ENCODE data around the gene CCDC57.
"Not testable (repeated sequence)": the region's sequence is repeated elsewhere in the genome, so short reads cannot be mapped to it uniquely, and the experiment has no call there.

The CCDC57 gene

DNA sequence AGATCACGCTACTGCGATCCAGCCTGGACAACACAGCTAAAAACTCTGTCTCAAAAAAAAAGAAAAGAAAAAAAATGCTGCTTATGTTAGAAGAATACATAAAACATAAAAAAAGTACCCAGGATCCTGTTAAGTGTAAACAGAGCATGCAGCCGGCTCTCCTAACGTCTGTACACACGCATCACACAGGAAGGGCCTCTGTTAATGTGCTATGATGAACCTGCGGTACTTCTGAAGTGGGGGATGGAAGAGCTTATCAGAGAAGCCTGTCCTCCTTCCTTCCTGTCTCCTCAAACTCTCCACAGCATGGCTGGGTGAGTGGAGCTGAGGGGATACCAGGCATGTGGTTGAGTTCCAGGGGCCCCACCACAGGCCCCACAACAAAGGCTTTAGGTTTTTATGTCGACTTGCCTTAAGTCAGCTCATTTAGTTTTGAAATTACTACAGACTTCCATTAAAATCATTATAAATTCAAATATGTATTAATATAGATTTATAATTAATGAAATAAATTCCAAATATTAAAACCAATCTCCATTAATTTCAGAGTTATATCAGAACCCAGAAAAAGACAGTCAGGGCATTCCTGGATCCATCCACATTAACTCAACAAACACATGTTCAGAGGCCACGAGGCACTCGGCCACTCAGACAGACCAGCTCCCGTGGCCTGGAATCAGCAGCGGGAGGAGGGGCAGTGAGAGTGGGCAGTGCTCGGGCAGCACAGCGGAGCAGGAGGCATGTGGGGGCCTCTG is 11.7 kb downstream of the CCDC57 start:
- DNase-seq = no peak

- no peak for DNase-seq
Observed at GRCh38 chr17:82200135-82200534, 12.5 kb downstream of the CCDC57 start.

- no peak for DNase-seq
Observed at GRCh38 chr17:82199496-82199895, 13.1 kb downstream of the CCDC57 start.

- DNase-seq = no peak
Observed at GRCh38 chr17:82198092-82198491, 14.6 kb downstream of the CCDC57 start.

DNA sequence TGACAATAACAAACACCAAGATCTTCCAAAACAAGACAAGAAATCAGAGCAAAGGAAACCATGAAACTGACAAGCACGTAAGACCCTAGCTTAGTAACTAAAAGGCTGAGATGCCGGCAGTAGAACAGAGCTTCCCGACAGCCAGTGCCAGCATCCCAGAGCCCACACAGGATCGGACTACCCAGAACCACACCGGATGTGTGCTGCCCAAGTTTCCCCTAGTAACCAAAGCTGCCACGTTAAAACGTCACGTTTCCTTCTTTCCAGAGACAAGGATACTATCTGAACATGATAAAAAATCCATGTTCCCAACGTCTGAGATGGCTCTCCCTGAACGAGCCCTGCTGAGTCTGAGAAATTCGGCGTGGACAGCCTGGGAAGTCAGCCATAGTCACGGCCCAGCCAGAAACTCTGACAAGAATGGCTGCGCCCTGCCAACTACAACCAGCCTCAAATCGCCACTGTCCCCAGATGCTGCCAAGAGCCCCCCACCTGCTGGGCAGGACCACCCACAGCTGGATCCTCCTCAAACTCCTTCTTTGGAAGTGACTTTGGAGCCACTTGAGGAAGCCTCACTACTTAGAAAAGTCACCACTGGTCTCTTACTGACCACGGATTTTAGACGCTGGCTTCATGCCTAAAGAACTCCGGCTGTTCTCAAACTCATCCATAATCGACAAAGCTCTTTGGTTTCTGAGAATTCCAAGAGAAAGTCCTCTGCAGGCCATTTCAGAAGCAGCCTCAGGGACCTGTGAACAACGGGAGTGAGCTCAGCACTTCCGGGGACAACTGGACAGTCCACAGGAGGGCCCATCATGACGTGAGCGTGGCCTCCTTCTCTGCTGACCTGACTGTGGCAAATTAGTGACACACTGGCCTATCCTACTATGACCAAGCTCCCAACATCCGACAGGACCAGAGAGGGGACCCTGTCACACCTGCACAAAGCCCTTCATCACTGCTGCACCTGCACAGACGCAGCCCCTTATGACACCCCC is 16.7 kb downstream of the CCDC57 start:
- DNase-seq = no peak

DNA sequence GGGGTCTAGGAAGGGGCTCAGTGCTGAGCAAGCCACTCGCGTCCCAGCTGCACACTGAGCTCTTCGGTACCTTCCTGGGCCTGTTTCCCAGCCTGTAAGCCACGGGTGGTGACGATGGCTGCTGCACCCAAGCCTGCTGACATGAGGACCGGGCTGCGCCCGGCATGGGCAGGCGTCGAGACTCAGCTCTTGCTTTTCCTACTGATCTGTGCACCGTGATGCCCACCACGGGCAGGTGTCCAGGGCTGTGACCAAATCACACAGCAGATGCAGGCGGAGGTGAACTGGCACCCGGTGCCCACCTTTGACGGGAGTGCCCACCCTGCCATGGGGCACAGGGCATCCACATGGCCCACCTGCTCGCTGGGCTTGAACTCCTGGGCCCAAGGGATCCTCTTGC is 17.9 kb downstream of the CCDC57 start:
- no peak for DNase-seq

DNA sequence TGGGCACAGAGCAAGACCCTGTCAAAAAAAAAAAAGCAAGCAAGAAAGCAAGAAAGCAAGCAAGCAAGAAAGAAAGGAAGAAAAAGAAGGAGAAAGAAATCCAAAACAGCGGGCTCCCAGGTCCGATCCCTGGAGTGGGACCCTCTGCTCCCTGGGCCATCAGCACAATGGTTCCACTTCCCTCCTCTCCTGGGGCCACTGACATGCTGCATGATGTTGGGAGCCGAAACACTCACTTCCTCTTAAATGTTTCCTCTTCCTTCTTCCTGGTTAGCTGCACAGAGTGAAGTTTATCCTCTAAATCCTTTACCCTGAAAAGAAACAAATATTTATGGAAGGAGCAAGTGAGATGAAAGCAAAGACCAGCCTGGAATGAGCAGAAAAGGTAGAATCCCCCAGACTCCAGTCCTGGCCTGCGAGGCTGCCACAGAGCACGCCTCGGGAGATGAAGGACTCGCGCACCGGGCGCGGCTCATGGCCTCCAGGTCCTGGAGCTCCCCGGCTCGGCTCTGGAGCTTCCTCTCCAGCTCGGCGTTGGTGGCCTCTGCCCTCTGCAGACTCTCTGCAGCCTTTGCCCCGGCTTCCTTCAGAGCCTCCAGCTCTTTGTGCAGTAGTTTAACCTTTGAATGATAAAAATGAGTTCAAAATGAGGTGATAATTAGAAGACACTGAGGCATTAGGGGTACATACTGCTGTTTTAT is 19.0 kb downstream of the CCDC57 start:
- no peak for DNase-seq

GRCh38 chr17:82193050-82193449 is 19.6 kb downstream of the CCDC57 start:
- not testable (repeated sequence) for DNase-seq

GRCh38 chr17:82188001-82188961 is 24.4 kb downstream of the CCDC57 start:
- no peak for DNase-seq

DNA sequence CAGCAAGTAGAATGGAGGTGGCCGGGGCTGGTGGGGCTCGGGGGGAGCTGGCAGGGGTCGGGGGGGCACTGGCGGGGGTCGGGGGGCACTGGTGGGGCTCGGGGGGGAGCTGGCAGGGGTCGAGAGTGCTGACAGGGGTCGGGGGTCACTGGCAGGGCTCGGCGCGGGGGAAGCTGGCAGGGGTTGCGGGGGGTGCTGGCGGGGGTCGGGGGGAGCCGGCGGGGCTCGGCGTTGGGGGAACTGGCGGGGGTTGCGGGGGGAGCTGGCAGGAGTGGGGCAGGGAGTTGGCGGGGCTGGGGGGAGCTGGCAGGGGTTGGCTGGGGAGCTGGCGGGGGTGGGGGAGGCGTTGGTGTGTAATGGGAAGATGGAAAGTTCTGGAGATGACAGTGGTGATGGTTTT is 25.1 kb downstream of the CCDC57 start:
- DNase-seq = no peak

- DNase-seq = no peak
Observed at GRCh38 chr17:82186221-82186620, 26.4 kb downstream of the CCDC57 start.

DNA sequence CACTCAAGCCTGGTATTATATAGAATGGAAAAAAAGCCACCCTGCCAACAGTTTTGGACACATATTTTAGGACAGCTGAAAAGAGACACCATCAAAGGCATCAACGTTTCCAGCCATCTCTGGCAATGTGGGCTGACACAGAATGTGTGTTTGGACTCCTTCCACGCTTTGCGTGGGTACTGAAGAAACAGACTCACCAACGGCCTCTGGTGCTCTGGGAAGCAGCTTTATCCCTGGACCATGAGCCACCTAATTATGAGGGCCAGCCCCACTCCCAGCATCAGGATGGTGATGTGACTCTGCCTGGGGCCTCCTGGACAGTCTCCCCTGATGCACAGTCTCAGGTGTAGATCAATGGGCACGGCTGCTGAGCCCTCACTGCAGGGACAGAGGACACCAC is 27.9 kb downstream of the CCDC57 start:
- no peak for DNase-seq

DNA sequence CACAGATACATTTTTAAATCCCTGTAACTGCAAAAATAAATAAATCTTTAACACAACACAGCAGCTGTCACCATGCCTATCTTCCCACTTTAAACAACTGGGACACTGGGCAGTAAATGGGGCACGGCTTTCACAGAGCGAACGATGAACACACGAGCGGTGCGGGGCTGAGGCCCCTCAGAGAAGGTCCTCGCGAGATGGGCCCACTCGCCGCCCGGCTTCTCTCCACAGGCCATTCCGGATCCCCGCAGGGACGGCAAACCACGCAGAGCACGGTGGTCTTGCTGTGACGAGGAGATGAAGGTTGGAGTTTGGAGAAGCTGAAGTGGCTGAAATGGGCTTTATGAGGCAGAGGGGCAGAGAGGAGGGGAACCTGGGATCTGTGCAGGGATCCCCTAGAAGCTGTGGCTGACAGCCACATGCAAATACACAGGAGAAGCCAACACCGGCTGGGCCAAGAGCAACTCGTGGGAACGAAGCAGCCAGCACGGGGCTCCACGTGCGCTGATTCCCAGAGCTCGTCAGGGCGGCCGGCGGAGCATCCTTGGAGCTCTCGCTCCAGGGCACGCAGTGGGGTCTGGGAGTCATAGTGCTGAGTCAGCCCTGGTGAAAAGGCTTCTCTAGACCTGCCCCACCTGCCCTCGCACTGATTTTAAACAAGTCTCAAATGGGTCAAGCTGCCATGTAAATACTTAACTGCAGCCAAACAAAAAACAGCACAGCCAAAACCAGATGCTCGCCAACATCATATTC is 31.7 kb downstream of the CCDC57 start:
- DNase-seq = no peak

GRCh38 chr17:82179946-82180475 is 32.6 kb downstream of the CCDC57 start:
- no peak for DNase-seq

GRCh38 chr17:82179412-82179811 is 33.2 kb downstream of the CCDC57 start:
- DNase-seq = no peak

DNA sequence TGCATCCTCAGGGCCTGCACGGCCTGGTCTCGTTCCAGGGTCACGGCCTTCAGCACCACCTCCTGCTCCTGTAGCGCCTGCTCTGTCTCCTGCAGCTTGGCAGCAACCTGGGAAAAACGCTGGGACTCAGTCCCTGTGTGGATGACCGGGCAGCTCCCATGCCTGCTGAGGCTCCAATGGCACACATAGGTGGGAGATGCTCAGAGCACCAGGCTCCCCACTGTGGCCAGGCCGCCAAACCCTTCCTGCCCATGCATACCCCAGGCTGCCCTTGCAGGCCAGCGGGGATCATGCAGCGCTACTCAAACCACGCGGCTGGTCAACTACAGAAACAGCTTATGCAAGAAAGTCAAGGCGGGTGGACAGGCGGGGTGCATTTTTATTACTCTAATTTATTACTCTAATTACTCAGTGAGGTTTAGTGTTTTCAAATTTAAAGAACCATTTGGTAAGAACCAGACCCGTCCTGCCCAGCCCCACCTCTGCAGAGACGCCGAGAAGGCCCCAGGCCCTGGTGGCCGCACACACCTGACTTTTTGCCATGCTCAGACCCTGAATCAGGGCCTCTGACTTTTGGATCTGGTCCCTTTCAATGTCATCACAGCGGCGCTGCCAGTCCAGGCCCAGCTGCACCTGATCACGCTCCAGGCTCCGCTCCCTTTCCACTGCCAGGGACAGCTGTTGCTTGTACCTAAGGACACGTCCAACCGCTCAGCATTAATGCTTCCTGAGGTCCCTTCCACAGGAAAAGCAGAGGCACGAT is 34.0 kb downstream of the CCDC57 start:
- no peak for DNase-seq

GRCh38 chr17:82177761-82178498 is 34.7 kb downstream of the CCDC57 start:
- no peak for DNase-seq

DNA sequence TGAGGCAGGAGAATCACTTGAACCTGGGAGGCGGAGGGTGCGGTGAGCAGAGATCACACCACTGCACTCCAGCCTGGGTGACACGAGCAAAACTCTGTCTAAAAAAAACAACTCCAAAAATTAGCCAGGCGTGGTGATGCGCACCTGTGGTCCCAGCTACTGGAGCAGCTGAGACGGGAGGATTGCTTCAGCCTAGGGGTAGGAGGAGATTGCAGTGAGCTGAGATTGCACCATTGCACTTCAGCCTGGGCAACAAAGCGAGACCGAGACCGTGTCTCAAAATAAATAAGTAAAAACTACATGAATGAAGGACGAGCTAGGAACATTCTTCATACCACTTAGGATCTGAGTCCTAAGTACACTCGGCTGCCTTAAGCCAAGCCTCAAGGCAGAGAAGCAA is 35.4 kb downstream of the CCDC57 start:
- DNase-seq = no peak

DNA sequence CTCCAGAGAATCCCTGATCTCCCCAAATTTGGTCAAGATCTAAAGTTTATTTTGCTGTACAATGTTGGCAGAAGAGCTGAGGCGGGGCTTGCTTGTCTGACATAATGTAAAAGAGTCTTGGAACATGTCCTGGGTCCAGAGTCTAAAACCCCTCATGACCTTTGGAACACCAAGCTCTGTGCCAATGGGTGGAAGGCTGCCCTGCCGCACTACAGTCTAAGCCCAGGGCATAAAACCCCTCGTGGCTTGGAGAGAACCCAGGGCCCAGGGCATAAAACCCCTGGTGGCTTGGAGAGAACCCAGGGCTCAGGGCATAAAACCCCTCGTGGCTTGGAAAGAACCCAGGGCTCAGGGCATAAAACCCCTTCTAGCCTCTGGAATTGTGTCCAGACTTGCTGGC is 36.7 kb downstream of the CCDC57 start:
- no peak for DNase-seq

DNA sequence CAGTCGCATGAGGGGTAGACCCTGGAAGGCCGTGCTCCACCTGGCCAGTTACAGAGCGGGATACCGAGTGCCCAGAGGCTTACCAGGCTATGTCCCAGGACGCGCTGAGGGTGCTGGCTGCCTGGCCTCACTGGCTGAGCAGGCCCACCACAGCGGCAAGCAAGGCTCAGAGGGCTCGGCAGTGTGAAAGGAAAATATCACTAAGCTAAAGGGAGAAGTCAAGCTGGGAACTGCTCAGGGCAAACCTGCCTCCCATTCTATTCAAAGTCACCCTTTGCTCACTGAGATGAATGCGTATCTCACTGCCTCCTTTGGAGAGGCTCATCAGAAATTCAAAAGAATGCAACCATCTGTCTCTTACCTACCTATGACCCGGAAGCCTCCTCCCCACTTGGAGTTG is 37.4 kb downstream of the CCDC57 start:
- DNase-seq = no peak
